Measurements from ENCODE around the gene TTC21A.

Gene TTC21A

GRCh38 chr3:39068556-39068955 is 38.9 kb upstream of the TTC21A start:
- no CpG with 5 or more reads among the region's 3 CpGs for WGBS, 2 donors (ENCODE audit: extremely low coverage in 2 of 2, insufficient read length in 2 of 2, insufficient replicate concordance in 1 of 2)
- Histone ChIP-seq H3K36me3 (replicated peaks in 1 of 2; ENCODE audit: control insufficient read depth in 2 of 2, insufficient read depth in 2 of 2, low read length in 2 of 2) (peaks cover 10 to 79% of the 10 kb centered on the region in 2 donors), H3K9ac (ENCODE audit: low read depth, low read length, poor library complexity) (no peak overlapping the region), H3K4me3 (ENCODE audit: low read length in 2 of 2) (no peak overlapping the region), H3K4me2 (ENCODE audit: insufficient read depth, low read length, poor library complexity, severe bottlenecking) (no peak overlapping the region), H2AK5ac (ENCODE audit: low read depth, low read length) (no peak overlapping the region), H2BK15ac (ENCODE audit: low read length) (no peak overlapping the region), H3K18ac (ENCODE audit: low read length) (no peak overlapping the region), H4K91ac (ENCODE audit: low read depth, low read length, poor library complexity) (no peak overlapping the region), H3K4ac (ENCODE audit: low read length) (no peak overlapping the region), H3K9me3 (replicated peaks in 1 of 2; ENCODE audit: control insufficient read depth in 2 of 2, insufficient read depth in 1 of 2, low read depth in 1 of 2, low read length in 2 of 2) (no peaks in the 10 kb centered on the region), H3K27ac (replicated peaks; ENCODE audit: low read length) (no peak overlapping the region), H2BK12ac (ENCODE audit: low read length) (no peak overlapping the region), H3K4me1 (ENCODE audit: control insufficient read depth in 2 of 2, insufficient read depth in 1 of 2, low read depth in 1 of 2, low read length in 2 of 2) (no peaks in the 10 kb centered on the region), H3K79me1 (ENCODE audit: low read depth, low read length) (no peaks in the 10 kb centered on the region), H2BK120ac (ENCODE audit: low read depth, low read length) (no peak overlapping the region), H3K14ac (ENCODE audit: low read length) (no peak overlapping the region), H3K23ac (ENCODE audit: low read depth, low read length, poor library complexity) (no peak overlapping the region), H3K27me3 (ENCODE audit: control insufficient read depth in 3 of 3, insufficient read depth in 3 of 3, low read depth in 1 of 3, low read length in 3 of 3) (no peaks in the 10 kb centered on the region), H4K8ac (ENCODE audit: low read depth, low read length) (no peak overlapping the region), H2BK5ac (ENCODE audit: low read length) (no peak overlapping the region), H2AFZ (ENCODE audit: low read length) (no peak overlapping the region)
- DNase-seq (ENCODE audit: low spot score): no peak

DNA sequence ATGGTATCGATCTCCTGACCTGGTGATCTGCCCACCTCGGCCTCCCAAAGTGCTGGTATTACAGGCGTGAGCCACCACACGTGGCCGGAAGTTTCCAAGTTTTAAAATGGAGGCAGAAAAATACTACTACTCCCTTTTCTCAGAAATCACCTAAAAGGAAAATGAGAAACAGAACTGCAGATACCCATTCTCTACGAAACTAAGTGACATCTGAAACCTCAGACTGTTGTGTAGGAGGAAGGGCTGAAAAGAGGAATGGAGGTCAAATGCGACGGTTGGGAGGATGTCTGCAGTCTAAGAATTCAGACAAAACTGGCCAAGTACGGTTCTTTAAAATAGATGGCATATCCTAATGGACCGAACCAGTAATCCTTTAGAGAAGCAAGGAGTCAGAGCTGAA is 31.6 kb upstream of the TTC21A start:
- no peaks in the 10 kb centered on the region for H3K9me3 ChIP-seq (replicated peaks in 1 of 2; ENCODE audit: control insufficient read depth in 2 of 2, insufficient read depth in 1 of 2, low read depth in 1 of 2, low read length in 2 of 2)
- no peak overlapping the region for H2AFZ ChIP-seq (ENCODE audit: low read length)
- peaks cover 20 to 95% of the 10 kb centered on the region in 2 donors for H3K36me3 ChIP-seq (replicated peaks in 1 of 2; ENCODE audit: control insufficient read depth in 2 of 2, insufficient read depth in 2 of 2, low read length in 2 of 2)
- H3K4ac ChIP-seq (ENCODE audit: low read length): no peak overlapping the region
- H4K91ac ChIP-seq (ENCODE audit: low read depth, low read length, poor library complexity): no peak overlapping the region
- H3K4me2 ChIP-seq (ENCODE audit: insufficient read depth, low read length, poor library complexity, severe bottlenecking): no peak overlapping the region
- H3K23ac ChIP-seq (ENCODE audit: low read depth, low read length, poor library complexity): no peak overlapping the region
- no peaks in the 10 kb centered on the region for H3K79me1 ChIP-seq (ENCODE audit: low read depth, low read length)
- no peak overlapping the region for H3K14ac ChIP-seq (ENCODE audit: low read length)
- no peak overlapping the region for H2BK5ac ChIP-seq (ENCODE audit: low read length)
- H3K27ac ChIP-seq (replicated peaks; ENCODE audit: low read length): no peak overlapping the region
- H2AK5ac ChIP-seq (ENCODE audit: low read depth, low read length): no peak overlapping the region
- no peak overlapping the region for H2BK15ac ChIP-seq (ENCODE audit: low read length)
- WGBS, 2 donors (ENCODE audit: extremely low coverage in 2 of 2, insufficient read length in 2 of 2, insufficient replicate concordance in 1 of 2): no CpG with 5 or more reads among the region's 10 CpGs
- H2BK120ac ChIP-seq (ENCODE audit: low read depth, low read length): no peak overlapping the region
- no peak overlapping the region for H2BK12ac ChIP-seq (ENCODE audit: low read length)
- DNase-seq (ENCODE audit: low spot score): no peak
- no peak overlapping the region for H4K8ac ChIP-seq (ENCODE audit: low read depth, low read length)
- H3K18ac ChIP-seq (ENCODE audit: low read length): no peak overlapping the region
- no peaks in the 10 kb centered on the region for H3K27me3 ChIP-seq (ENCODE audit: control insufficient read depth in 3 of 3, insufficient read depth in 3 of 3, low read depth in 1 of 3, low read length in 3 of 3)
- H3K9ac ChIP-seq (ENCODE audit: low read depth, low read length, poor library complexity): no peak overlapping the region
- H3K4me1 ChIP-seq (ENCODE audit: control insufficient read depth in 2 of 2, insufficient read depth in 1 of 2, low read depth in 1 of 2, low read length in 2 of 2): no peaks in the 10 kb centered on the region
- no peak overlapping the region for H3K4me3 ChIP-seq (ENCODE audit: low read length in 2 of 2)

GRCh38 chr3:39079530-39079929 is 27.9 kb upstream of the TTC21A start:
- H3K27ac ChIP-seq (replicated peaks; ENCODE audit: low read length): no peak overlapping the region
- no peak for DNase-seq (ENCODE audit: low spot score)
- no peak overlapping the region for H3K23ac ChIP-seq (ENCODE audit: low read depth, low read length, poor library complexity)
- no peak overlapping the region for H2BK12ac ChIP-seq (ENCODE audit: low read length)
- no peak overlapping the region for H3K4ac ChIP-seq (ENCODE audit: low read length)
- H2AFZ ChIP-seq (ENCODE audit: low read length): no peak overlapping the region
- H4K8ac ChIP-seq (ENCODE audit: low read depth, low read length): no peak overlapping the region
- no peak overlapping the region for H3K4me2 ChIP-seq (ENCODE audit: insufficient read depth, low read length, poor library complexity, severe bottlenecking)
- H3K79me1 ChIP-seq (ENCODE audit: low read depth, low read length): no peaks in the 10 kb centered on the region
- H3K9ac ChIP-seq (ENCODE audit: low read depth, low read length, poor library complexity): no peak overlapping the region
- no peak overlapping the region for H3K4me3 ChIP-seq (ENCODE audit: low read length in 2 of 2)
- H2BK120ac ChIP-seq (ENCODE audit: low read depth, low read length): no peak overlapping the region
- no peaks in the 10 kb centered on the region for H3K27me3 ChIP-seq (ENCODE audit: control insufficient read depth in 3 of 3, insufficient read depth in 3 of 3, low read depth in 1 of 3, low read length in 3 of 3)
- no peak overlapping the region for H3K18ac ChIP-seq (ENCODE audit: low read length)
- H2BK15ac ChIP-seq (ENCODE audit: low read length): no peak overlapping the region
- no peaks in the 10 kb centered on the region for H3K9me3 ChIP-seq (replicated peaks in 1 of 2; ENCODE audit: control insufficient read depth in 2 of 2, insufficient read depth in 1 of 2, low read depth in 1 of 2, low read length in 2 of 2)
- no peak overlapping the region for H2AK5ac ChIP-seq (ENCODE audit: low read depth, low read length)
- H4K91ac ChIP-seq (ENCODE audit: low read depth, low read length, poor library complexity): no peak overlapping the region
- no peak overlapping the region for H2BK5ac ChIP-seq (ENCODE audit: low read length)
- no peak overlapping the region for H3K14ac ChIP-seq (ENCODE audit: low read length)
- H3K36me3 ChIP-seq (replicated peaks in 1 of 2; ENCODE audit: control insufficient read depth in 2 of 2, insufficient read depth in 2 of 2, low read length in 2 of 2): peaks cover 22 to 84% of the 10 kb centered on the region in 2 donors
- H3K4me1 ChIP-seq (ENCODE audit: control insufficient read depth in 2 of 2, insufficient read depth in 1 of 2, low read depth in 1 of 2, low read length in 2 of 2): no peaks in the 10 kb centered on the region

DNA sequence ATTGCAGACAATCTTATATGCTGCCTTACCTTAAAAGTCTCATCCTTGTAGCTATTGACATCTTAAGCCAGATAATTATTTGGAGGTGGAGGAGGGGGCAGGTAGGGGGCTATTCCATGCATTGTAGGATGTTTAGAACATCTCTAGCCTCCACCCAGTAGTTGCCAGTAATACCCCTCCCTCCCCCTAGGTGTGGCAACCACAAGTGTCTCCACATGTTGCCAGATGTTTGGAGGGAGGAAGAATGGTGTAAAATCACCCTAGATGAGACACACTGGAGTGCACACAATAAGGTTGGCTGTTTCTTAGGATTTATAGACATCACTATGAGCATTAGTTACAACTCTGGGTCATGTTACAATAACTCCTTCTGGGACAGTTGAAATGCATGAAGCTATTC is 27.5 kb upstream of the TTC21A start:
- no peak overlapping the region for H2BK120ac ChIP-seq (ENCODE audit: low read depth, low read length)
- H3K4me1 ChIP-seq (ENCODE audit: control insufficient read depth in 2 of 2, insufficient read depth in 1 of 2, low read depth in 1 of 2, low read length in 2 of 2): no peaks in the 10 kb centered on the region
- H3K9me3 ChIP-seq (replicated peaks in 1 of 2; ENCODE audit: control insufficient read depth in 2 of 2, insufficient read depth in 1 of 2, low read depth in 1 of 2, low read length in 2 of 2): no peaks in the 10 kb centered on the region
- no peak overlapping the region for H2AFZ ChIP-seq (ENCODE audit: low read length)
- H3K36me3 ChIP-seq (replicated peaks in 1 of 2; ENCODE audit: control insufficient read depth in 2 of 2, insufficient read depth in 2 of 2, low read length in 2 of 2): peaks cover 22 to 82% of the 10 kb centered on the region in 2 donors
- H3K79me1 ChIP-seq (ENCODE audit: low read depth, low read length): no peaks in the 10 kb centered on the region
- no peak overlapping the region for H2BK5ac ChIP-seq (ENCODE audit: low read length)
- no peak overlapping the region for H3K18ac ChIP-seq (ENCODE audit: low read length)
- H4K8ac ChIP-seq (ENCODE audit: low read depth, low read length): no peak overlapping the region
- H2BK15ac ChIP-seq (ENCODE audit: low read length): no peak overlapping the region
- H3K23ac ChIP-seq (ENCODE audit: low read depth, low read length, poor library complexity): no peak overlapping the region
- no peak overlapping the region for H2BK12ac ChIP-seq (ENCODE audit: low read length)
- H3K14ac ChIP-seq (ENCODE audit: low read length): no peak overlapping the region
- H3K27ac ChIP-seq (replicated peaks; ENCODE audit: low read length): no peak overlapping the region
- no peak overlapping the region for H3K4ac ChIP-seq (ENCODE audit: low read length)
- H3K9ac ChIP-seq (ENCODE audit: low read depth, low read length, poor library complexity): no peak overlapping the region
- H3K4me2 ChIP-seq (ENCODE audit: insufficient read depth, low read length, poor library complexity, severe bottlenecking): no peak overlapping the region
- H2AK5ac ChIP-seq (ENCODE audit: low read depth, low read length): no peak overlapping the region
- no peak overlapping the region for H3K4me3 ChIP-seq (ENCODE audit: low read length in 2 of 2)
- H3K27me3 ChIP-seq (ENCODE audit: control insufficient read depth in 3 of 3, insufficient read depth in 3 of 3, low read depth in 1 of 3, low read length in 3 of 3): no peaks in the 10 kb centered on the region
- DNase-seq (ENCODE audit: low spot score): no peak
- H4K91ac ChIP-seq (ENCODE audit: low read depth, low read length, poor library complexity): no peak overlapping the region
